Activated CD4-positive, alpha-beta T cell treated with anti-CD3 and anti-CD28 coated beads for 1 hour (primary cell): ENCODE results near the gene TGM5.
"Not testable (repeated sequence)": the region's sequence is repeated elsewhere in the genome, so short reads cannot be mapped to it uniquely, and the experiment has no call there.

ENCODE experiments used
- DNase-seq: peaks from one replicate; pipeline ENCODE4 v3.0.0-alpha.2; 2020

TGM5 gene

DNA sequence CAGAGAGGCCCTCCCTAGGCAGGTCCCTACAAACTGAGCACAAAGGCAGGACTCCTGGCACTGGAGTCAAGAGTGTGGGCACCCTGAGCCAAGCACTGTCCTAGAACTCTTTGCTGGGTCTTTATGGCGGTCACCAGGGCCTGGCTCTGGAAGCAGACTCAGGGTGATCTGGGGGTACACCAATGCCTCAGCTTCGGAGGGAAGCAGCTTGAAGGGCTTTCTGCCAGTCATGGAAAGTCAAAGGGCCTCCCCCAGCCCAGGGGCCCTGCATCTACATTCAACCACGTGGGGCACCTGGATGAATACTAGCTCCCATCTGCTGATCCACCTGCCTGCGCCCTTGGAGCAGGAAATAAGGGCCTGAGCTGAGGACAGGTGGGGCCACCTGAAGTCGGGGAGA lies 53.3 kb downstream of the TGM5 start:
- DNase-seq = no peak

DNA sequence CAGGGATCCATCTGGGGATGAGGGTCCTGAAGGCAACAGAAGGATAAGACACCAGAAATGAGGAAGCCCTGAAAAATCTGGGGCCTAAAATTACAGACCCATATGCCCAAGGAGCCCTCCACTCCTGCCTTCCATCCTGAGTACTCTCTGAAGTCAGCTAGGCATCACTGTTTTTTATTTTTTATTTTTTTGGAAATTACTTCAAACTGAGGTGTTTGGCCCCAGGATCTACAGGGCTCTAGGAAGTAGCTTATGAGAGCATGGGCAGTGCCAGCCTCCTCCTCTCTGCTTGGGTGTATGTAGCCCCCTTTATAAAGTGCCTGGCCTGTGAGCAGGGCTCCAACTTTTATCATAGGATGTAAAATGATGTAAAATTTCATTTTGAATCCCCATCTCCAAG lies 53.8 kb downstream of the TGM5 start:
- no peak for DNase-seq

DNA sequence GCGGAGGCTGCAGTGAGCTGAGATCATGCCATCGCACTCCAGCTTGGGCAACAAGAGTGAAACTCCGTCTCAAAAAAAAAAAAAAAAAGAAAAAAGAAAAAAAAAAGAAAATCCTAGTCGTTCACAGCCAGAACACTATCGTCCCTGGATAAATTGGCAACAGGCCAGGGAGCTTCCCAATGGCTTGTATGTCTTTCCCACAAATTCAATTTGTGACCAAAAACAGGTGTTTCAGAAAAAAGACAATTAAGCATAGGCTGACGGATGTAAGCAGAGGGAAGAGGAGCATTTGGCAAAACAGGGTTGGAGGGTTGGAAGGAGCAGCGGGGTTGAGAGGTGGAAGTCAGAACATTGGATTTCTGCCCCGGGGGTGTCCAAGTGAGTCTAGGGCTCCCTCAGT lies 54.4 kb downstream of the TGM5 start:
- DNase-seq = no peak

DNA sequence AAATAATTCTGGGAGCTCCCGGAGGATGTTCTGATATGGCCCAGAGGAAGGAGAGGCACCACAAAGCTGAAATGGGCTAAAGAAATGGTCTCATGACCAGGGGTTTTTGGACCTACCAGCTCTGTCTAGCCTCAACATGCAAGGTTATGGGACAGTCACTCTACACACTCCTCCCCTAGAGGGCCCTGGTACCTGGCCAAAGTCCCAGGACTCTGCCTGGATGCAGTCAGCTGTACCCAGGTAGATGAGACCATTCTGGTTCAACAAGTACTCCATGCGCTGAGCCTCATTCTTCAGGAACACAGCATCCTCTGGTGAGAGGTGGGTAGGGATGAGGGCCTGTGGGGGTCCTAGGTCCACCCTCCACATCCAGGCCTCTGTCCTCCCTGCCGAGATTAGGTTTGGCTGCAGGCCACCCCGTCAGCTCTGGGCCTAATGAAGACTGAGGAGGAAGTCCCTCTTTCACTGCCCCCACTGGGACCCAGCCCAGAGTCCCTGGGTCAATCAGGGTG lies 55.4 kb downstream of the TGM5 start:
- no peak for DNase-seq

DNA sequence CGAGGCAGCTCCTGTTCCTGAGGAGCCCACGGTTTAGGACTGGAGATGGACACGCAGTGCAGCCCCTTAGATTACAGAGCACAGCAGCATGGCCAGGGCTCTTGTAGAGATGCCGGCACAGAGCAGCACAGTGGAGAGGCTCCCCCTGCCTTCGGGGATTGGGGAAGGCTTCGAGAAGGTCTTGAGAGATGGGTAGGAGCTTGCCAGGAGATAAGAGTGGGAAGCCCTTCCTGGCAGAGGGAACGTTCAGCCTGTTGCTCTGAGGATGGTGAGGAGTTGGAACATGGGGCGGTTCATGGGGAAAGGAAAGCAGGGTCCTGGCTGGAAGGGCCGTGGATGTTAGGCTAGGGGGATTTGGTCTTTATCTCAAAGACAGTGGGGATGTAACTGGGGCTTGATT lies 55.9 kb downstream of the TGM5 start:
- no peak for DNase-seq

DNA sequence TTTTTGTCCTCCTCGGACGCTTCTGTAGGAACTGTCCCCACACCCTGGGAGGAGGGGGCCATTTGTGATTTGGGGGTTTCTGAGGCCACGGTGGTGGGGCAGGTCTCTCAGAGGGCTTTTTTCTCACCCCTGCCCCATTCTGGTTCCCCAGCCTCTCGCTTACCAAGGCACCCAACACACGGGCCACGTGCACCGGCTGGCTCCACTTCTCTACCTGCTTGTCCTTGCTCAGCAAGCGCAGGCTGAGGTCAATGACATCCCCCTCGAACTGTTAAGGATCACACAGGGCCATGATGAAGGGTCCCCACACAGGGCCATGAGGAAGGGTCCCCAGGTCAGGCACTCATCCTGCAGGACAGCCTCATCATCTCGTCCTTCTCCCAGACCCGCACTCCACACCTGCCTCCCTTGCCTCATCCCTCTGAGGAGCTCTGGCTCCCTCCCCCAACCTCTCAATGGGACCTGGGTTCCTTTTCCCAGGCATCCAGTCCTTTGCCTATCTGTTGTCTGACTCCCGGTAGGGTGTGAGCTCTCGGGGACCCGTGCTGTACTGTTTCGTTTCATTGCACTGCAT lies 56.5 kb downstream of the TGM5 start:
- DNase-seq = no peak

DNA sequence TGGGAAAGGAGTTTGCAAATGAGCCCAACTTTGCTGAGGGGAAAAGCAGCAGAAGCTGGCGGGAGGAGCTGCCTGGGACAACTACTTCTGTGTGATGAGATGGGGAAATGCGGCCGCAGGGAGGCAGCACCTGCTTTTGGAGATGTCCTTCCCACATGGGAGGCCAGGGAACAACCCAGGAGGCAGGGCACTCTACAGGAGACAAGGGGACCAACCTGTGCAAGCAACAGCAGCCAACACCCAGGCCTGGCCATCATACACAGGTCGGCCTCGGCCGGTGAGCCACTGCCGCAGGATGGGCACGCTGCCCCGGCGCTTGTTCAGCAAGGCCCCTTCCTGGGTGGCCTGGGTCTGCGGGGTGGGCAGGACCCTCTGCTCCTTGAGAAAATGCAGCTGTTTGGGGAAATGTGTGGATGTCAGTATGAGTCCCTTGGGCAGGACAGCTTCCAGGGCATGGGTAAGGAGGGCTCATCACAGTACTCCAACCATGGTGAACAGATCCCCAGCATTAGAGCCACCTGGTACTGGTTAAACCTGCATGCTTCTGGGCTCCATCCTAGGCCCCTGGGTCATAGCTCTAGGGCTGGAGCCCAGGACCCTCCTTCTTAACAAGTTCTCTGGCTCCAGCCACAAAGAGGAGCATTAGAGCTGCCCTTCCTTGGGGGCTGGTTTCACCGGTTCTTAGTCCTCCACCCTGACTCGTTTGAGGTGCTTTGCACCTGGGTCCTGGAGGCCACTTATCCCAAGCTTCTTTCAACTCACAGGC lies 57.5 kb downstream of the TGM5 start:
- no peak for DNase-seq

DNA sequence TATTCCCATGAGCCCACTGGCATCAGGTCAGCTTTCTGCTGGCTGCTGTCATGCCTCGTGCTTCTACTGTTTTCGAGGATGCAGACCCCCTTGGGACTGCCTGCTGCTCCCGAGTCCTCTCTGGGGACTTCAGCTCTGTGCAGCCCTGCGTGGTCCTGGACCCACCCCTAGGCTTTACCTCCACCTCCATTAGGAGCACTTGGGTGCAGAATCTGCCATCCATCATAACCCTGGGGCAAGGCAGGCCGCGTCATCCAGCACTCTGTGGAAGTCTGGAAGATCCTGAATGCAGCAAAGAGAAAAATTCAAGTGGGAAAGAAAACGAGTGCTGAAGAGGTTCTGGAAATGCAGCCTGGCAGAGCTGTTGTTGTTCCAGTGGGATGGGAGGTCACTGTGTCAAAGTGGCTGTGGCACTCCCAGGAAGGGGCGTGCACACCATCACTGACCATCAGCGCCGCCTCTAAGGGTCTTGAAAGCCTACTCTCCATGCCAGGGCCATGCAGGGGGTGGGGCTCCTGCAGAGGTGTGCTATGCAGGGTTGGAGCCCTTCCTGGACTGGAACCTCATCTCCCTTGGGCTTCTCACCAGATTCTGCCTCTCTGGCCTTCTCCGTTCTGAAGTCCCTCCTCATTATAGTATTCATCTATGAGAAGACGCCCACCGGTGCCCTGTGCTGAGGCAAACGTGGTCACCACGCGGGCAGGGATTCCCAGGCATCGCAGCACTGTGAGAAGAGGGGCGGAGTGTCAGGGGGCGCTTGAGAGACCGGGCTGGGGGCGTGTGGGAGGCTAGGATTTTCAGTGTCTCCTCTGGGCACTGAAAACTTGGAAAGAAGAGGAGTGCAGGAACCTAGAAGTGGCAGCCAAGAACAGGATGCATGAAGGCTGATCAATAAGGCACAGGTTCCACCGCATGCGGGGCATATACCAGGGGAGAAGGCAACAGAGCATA lies 58.4 kb downstream of the TGM5 start:
- no peak for DNase-seq

DNA sequence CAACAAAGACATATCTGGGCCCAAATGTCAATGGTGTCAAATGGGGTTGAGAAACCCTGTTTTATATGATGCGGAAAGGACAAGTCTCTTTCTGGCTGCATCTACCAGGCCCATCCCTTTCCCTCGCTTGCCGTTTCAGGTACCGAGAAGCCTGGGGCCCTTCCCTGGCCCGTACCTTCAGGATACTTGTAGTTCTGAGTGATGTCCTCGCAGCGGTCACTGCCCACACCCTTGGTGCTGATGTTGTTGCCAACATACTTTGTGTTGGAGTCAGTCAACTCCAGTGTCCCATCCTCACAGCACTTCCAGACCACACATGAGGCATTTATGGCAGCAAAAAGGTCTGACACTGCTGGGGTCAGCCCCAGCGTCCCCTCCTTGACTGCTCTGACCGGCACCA lies 59.7 kb downstream of the TGM5 start:
- no peak for DNase-seq

DNA sequence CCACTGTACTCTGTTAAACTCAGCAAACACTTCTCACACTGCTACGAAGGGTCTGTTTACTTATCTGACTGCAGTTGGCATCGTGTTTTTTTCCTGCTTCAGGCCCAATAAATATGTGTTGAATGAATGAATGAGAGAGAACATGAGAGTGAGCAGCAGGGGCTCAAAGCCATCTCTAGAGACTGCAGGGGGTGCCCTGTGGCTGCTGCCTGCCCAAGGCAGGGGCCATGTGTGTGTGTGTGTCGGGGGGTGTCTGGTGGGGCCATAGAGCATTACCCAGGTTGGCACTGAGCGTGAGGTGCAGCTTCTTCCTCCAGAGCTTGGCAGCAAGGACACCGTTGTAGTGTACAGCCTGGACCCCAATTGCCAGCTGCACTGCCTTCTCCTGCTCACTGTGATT lies 60.7 kb downstream of the TGM5 start:
- DNase-seq = no peak

DNA sequence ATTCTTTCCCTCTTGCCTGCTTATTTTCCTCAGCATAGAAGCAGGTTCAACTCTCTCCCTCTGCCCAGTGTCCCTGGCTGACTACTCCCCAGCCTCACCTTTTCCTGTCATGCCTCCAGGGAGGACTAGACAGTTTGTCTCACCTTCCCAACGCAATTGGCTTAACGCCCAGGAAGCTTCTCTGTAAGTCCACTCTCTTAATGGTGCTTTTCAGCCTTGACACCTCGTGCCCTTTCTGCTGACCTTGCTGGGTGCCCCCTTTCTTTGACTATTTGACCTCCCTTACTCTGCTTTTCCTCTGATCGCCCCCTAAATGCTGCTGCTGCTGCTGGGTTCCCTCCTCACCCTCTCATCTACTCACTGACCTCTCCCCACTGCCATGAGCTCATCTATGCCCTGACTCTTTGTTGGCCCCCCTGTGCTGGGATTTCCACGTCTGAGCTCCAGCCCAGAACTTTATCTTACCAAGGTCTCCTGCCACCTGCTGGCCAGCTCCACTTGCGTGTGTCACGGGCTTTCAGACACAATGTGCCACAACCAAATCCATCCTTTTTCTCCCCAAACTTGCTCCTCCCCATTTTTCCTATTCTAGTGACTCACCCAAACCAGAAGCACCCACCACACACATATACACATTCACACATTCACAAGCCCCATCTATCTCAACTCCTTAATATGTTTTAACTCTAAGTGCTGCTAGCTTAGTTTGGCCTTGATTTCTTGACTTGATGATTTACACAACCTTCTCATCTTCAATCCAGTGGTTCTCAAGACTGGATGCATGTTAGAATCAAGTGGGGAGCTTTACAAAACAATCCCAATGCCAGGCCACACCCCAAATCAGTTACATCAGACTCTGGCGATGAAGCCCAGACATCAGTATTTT lies 62.5 kb downstream of the TGM5 start:
- peak; percentile 21 for DNase-seq

DNA sequence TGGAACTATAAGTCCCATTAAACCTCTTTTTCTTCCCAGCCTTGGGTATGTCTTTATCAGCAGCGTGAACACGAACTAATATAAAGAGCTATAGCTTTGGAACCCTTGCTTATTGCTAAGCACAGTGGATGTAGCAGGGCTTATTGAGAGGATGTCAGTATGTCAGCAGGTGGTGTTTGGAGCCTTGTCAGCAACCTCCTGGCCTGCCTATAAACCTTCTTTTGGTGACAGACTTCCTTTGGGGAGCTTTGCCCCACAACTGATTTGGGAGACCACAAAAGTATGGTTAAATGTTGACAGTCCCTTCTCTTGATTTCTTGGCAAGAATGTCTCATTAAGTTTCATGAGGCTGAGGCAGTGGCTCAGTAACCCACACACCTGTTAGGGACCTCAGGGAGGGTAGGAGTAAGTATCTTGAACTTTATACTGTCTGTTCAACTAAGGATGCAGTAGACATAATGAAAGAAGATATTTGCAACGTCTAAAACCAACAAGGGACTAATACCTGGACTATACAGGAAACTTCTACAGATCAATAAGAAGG lies 66.7 kb downstream of the TGM5 start:
- DNase-seq = no peak

DNA sequence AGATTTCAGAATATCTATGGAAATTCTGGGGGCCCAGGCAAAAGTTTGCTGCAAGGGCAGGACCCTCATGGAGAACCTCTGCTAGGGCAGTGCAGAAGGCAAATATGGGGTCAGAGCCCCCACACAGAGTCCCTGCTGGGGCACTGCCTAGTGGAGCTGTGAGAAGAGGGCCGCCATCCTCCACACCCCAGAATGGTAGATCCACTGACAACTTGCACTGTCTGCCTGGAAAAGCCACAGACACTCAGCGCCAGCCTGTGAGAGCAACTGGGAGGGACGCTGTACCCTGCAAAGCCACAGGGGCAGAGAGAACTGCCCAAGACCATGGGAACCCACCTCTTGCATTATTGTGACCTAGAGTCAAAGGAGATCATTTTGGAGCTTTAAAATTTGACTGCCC lies 67.7 kb downstream of the TGM5 start:
- DNase-seq = no peak

DNA sequence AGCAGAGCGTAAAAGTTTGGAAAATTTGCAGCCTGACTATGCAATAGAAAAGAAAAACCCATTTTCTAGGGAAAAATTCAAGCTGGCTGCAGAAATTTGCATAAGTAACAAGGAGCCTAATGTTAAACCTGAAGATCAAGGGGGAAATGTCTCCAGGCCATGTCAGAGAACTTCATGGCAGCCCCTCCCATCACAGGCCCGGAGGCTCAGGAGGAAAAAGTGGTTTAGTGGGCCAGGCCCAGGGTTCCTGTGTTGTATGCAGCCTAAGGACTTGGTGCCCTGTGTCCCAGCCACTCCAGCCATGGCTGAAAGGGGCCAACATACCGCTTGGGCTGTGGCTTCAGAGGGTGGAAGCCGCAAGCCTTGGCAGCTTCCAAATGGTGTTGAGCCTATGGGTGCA lies 68.2 kb downstream of the TGM5 start:
- DNase-seq = not testable (repeated sequence)

DNA sequence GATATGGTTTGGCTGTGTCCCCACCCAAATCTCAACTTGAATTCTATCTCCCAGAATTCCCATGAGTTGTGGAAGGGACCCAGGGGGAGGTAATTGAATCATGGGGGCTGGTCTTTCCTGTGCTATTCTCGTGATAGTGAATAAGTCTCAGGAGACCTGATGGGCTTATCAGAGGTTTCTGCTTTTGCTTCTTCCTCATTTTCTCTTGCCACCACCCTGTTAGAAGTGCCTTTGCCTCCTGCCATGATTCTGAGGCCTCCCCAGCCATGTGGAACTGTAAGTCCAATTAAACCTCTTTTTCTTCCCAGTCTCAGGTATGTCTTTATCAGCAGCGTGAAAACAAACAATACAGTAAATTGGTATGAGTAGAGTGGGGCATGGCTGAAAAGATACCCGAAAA lies 69.0 kb downstream of the TGM5 start:
- not testable (repeated sequence) for DNase-seq

DNA sequence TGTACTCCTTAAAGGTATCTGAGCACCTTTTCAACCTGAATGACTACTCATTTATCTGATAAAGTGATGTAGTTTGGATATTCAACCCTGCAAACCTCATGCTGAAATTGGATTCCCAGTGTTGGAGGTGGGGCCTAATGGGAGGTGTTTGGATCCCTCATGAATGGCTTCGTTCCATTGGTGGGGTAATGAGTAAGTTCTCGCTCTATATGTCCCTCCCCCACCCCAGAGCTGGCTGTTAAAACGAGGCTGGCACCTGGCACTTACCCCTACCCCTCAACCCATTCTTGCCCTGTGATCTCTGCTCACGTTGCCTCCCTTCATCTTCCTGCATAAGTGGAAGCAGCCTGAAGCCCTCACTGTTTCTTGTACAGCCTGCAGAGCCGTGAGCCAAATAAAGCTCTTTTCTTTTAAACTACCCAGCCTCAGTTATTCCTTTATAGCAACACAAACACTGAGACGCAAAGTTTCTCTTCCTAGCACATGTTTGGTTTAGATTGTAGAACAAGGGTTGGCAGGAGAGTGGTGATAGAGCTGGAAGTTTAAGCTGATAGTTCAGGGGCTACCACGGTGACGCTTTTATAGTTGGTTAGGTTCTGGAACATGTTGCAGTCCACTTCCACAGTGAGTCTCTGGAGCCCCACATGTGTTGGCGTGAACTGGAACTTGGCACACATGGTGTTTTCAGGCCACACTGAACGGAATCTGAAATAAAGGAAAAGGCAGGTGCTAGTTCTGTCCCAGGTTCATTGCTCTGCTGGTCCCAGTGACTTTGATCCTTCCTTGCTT lies 69.8 kb downstream of the TGM5 start:
- DNase-seq = no peak

DNA sequence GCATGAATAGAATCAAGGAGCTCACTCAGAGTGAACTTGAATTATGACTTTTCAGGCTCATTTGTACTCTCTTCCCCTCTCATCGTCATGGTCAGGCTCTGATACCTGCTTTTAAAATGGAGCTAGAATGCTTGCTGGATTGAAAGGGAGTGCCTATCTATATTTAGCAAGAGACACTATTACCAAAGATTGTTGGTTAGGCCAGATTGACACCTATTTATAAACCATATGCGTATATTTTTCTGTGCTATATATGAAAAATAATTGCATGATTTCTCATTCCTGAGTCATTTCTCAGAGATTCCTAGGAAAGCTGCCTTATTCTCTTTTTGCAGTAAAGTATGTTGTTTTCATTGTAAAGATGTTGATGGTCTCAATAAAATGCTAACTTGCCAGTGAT lies 71.9 kb downstream of the TGM5 start:
- no peak for DNase-seq

DNA sequence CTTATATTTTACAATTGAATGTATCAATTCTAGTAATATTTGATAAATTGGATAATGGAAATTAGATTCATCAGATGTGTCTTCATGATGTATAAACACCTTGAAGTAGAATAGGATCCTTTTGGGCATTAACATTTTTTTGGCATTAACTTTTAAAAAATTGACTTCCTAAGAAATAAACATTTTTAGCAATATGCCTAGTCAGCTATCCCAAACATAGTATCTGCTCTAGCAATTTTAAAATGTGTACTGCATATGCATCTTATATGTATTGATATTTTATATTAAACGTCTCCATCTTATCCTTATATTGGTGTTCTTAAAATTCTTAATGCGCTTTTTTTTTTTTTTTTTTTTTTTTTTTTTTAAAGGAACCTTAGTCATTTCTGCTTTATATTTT lies 73.0 kb downstream of the TGM5 start:
- DNase-seq = no peak

DNA sequence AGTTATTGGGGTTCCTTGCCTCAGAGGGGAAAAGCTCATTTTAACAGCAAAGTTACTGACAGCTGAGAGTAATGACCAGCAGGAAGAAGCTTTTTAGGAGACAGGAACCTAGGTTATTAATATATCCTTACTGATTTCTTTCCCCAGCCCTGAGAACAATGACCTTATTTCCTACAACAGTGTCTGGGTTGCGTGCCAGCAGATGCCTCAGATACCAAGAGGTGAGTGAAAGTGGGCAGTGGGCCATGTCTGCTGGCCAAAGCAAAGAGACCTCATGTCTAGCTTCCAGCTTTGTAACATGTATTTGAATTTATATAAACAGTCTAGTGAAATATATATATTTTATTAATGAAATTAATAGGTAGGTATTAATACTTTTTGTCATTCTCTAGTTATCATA lies 76.5 kb downstream of the TGM5 start:
- no peak for DNase-seq

DNA sequence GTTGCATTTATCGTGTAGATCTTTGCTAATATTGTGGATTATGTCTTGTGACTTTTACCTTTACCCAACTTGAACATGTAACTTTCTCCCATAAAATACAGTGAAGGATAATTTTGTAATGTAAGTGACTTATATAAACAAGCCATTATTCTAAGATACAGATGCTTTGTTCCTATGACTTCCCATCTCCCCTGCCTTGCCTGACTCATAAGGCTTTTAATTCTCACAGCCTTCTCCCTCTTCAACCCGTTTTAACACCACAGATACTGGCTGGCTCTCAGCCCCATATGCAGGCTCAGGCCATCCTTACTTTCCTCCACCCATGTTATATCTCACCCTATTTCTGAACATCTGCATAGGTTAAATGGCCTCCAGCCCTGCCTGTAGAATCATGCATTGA lies 77.4 kb downstream of the TGM5 start:
- no peak for DNase-seq

DNA sequence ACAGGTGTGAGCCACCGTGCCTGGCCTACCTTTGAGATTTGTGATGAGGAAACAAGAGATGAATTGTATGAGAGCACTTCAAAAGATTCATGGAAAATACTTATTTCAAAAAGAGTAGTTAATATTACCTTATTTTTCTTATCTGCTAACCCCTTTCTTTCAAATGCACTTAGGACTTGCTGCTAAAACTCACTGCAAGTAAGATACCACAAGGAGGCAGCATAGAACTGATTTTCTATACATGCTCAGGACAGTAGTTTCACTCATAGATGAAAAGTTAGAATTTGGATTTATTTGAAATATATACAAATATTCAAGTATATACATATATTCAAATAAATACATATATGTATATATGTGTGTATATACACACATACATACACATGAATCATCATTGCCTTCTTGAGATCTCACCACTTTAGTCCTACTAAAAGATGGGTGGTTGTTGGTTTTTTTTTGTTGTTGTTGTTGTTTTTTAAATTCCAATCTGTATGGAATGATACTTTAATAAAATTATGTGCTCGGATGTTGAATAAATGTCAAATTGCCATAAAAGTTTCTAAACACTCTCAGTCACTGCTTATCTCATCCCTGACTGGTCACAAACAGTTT lies 79.1 kb downstream of the TGM5 start:
- no peak for DNase-seq
